Neural progenitor cell (in vitro differentiated cells): ENCODE results near the gene ANXA11. TPM values are rescaled to one million over a fixed set of nuclear protein-coding genes. Genes with fewer than 3 reads are reported as not detected.
"Not testable (repeated sequence)": the region's sequence is repeated elsewhere in the genome, so short reads cannot be mapped to it uniquely, and the experiment has no call there.

Experiments
- DNase-seq: peaks from one replicate; pipeline ENCODE4 v3.0.0-alpha.2; 2016; ENCODE audit warnings: low spot score
- H2AFZ ChIP-seq: fragments of 200-600 bp; sonication (generic); replicated peaks from 2 replicates; pipeline ENCODE4 v1.6.1; 2016; ENCODE audit warnings: antibody characterized with exemption
- H3F3A ChIP-seq: fragments of 200-600 bp; sonication (generic); 2 replicates; pipeline ENCODE4 v1.6.1; 2016; ENCODE audit warnings: antibody characterized with exemption, low read depth
- H3K27ac ChIP-seq: fragments of 200-600 bp; sonication (generic); 2 replicates; pipeline ENCODE4 v1.5.1; 2016; ENCODE audit warnings: mild to moderate bottlenecking
- H3K27me3 ChIP-seq: fragments of 200-600 bp; sonication (generic); 2 replicates; pipeline ENCODE4 v1.6.1; 2016; ENCODE audit warnings: mild to moderate bottlenecking, moderate library complexity
- H3K36me3 ChIP-seq: fragments of 200-600 bp; sonication (generic); 2 replicates; pipeline ENCODE4 v1.5.1; 2016
- H3K4me1 ChIP-seq: fragments of 200-600 bp; sonication (generic); 2 replicates; pipeline ENCODE4 v1.6.1; 2016; ENCODE audit warnings: mixed run types
- H3K4me2 ChIP-seq: fragments of 200-600 bp; sonication (generic); 2 replicates; pipeline ENCODE4 v1.6.1; 2016
- H3K4me3 ChIP-seq: fragments of 200-600 bp; sonication (generic); 2 replicates; pipeline ENCODE4 v1.5.1; 2016
- H3K79me2 ChIP-seq: fragments of 200-600 bp; sonication (generic); 2 replicates; pipeline ENCODE4 v1.6.1; 2016; ENCODE audit warnings: low read depth
- H3K9ac ChIP-seq: fragments of 200-600 bp; sonication (generic); 2 replicates; pipeline ENCODE4 v1.6.1; 2016
- H3K9me3 ChIP-seq: fragments of 200-600 bp; sonication (generic); 2 replicates; pipeline ENCODE4 v1.5.1; 2016; ENCODE audit warnings: low read depth
- H4K20me1 ChIP-seq: fragments of 200-600 bp; sonication (generic); 2 replicates; pipeline ENCODE4 v1.6.1; 2016; ENCODE audit warnings: low read depth
- H3K27ac Mint-ChIP-seq: 3 replicates; pipeline ENCODE4 v1.8.0; 2021; ENCODE audit warnings: mixed read lengths
- H3K27me3 Mint-ChIP-seq: 2 replicates; pipeline ENCODE4 v1.8.0; 2022; ENCODE audit warnings: low read depth, mild to moderate bottlenecking, inconsistent platforms, moderate library complexity, mixed read lengths; ENCODE audit not compliant: insufficient read depth
- H3K36me3 Mint-ChIP-seq: 3 replicates; pipeline ENCODE4 v1.8.0; 2021; ENCODE audit warnings: mixed read lengths
- H3K4me1 Mint-ChIP-seq: 3 replicates; pipeline ENCODE4 v1.8.0; 2021; ENCODE audit warnings: mixed read lengths
- H3K4me3 Mint-ChIP-seq: 3 replicates; pipeline ENCODE4 v1.8.0; 2021; ENCODE audit warnings: mild to moderate bottlenecking, moderate library complexity, mixed read lengths
- H3K9me3 Mint-ChIP-seq: 3 replicates; pipeline ENCODE4 v1.8.0; 2020; ENCODE audit warnings: mixed read lengths
- total RNA-seq: library from RNA; depleted of rRNA; stranded (reverse); fragments of >200 nt; gene quantifications from 2 replicates; pipeline ENCODE4 v1.2.3, GENCODE V29; 2015; ENCODE audit warnings: low replicate concordance

The ANXA11 gene
- total RNA-seq, 1 donor from 2014 or later: 2.7 TPM

DNA sequence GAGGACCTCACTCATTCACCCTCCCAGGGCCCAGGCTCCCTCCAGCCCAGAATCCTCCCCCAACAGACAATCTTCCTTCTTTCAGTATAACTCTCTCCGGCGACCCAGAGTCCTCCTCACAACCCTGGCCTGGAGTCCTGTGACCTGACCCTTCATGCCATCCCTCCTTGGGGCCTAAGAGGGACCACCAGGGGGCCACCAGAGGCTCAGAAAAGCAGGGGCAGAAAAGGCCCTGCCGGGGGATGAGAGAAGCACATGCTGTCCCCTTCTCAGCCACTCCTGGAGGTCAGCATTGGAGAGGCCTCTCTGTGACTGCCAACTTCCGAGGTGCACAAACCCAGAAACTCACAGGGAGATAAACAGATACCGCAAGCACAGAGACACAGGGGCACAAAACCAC is 31.1 kb upstream of the ANXA11 start:
- H3K4me1 Mint-ChIP-seq, H3K4me3 Mint-ChIP-seq, H2AFZ ChIP-seq, H3F3A ChIP-seq, H3K27ac ChIP-seq, H3K27me3 Mint-ChIP-seq, H3K9ac ChIP-seq, H3K9me3 Mint-ChIP-seq, H3K27ac Mint-ChIP-seq, H4K20me1 ChIP-seq, H3K9me3 ChIP-seq, H3K4me3 ChIP-seq, H3K36me3 ChIP-seq, H3K27me3 ChIP-seq, H3K79me2 ChIP-seq, H3K4me2 ChIP-seq, DNase-seq, H3K4me1 ChIP-seq, H3K36me3 Mint-ChIP-seq: not testable (repeated sequence)

DNA sequence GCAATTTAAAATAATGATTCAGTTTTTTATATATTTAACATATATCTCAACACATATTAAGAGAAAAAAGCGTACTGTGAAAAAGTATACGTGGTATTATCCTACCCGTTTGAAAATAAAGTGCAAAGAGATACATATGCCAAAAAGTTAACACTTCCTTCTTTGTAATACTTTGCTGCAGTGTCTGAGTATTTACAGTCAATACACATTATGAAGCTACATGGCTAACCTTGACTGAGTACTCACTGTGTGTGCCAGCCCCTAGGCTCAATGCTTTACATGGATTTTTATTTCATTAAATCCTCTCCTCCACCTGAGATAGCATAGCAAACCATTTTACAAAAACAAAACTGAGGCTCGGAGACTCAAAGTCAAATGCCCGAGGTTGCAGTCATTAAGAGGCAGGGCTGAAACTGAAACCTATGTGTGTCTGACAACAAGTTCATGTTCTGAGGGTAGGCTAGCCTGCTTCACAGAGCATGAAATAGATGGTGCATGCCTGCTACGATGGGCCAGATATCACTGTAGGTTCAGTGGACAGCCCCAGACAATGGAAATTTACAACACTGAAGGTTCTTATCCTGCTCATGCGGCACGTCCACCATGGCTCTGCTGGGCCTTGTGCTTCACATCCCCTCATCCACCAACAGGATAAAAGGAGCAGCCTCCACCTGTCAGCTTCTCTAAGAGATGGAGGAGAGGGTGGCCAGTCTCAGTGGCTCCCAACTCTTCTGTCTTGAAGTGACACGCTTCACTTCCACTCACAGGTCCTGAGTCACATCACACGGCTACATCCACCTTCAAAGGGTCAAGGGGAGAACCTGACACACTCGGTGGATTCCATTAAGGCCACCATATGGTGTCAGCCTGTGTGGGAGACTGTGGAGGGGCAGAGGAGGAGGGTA is 29.2 kb upstream of the ANXA11 start:
- H3F3A ChIP-seq, H3K79me2 ChIP-seq, H2AFZ ChIP-seq, H3K4me1 Mint-ChIP-seq, H3K4me3 ChIP-seq, H3K9me3 Mint-ChIP-seq, H3K4me3 Mint-ChIP-seq, H3K27me3 ChIP-seq, H3K27me3 Mint-ChIP-seq, H3K27ac Mint-ChIP-seq, H3K36me3 Mint-ChIP-seq, H3K4me2 ChIP-seq, DNase-seq, H4K20me1 ChIP-seq, H3K36me3 ChIP-seq, H3K9ac ChIP-seq, H3K4me1 ChIP-seq, H3K9me3 ChIP-seq, H3K27ac ChIP-seq: not testable (repeated sequence)

DNA sequence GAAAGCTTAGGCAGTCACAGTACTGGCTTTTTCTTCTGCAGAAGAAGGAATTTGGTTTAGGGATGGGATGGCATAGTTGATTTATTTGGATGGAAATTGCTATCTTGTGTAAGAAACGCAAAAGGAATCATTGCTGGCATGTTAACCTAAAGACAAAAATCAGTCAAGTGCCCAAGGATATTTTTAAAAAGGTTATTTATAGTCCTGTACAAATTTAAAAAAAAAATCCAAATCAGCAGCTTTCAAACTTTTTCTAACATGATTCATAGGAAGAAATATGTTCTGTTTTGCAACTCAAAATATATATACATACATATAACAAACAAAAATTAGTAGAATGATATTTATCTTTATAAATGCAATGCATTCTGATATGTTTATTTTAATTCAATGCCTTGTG is 28.5 kb upstream of the ANXA11 start:
- not testable (repeated sequence) for H3K4me3 ChIP-seq, H3K36me3 ChIP-seq, H3K4me3 Mint-ChIP-seq, H3K4me1 ChIP-seq, H3K36me3 Mint-ChIP-seq, H3K27ac Mint-ChIP-seq, DNase-seq, H3K79me2 ChIP-seq, H3K4me2 ChIP-seq, H3K9me3 Mint-ChIP-seq, H3K27me3 Mint-ChIP-seq, H3K9me3 ChIP-seq, H3K27me3 ChIP-seq, H3K4me1 Mint-ChIP-seq, H3F3A ChIP-seq, H3K27ac ChIP-seq, H3K9ac ChIP-seq, H4K20me1 ChIP-seq, H2AFZ ChIP-seq

DNA sequence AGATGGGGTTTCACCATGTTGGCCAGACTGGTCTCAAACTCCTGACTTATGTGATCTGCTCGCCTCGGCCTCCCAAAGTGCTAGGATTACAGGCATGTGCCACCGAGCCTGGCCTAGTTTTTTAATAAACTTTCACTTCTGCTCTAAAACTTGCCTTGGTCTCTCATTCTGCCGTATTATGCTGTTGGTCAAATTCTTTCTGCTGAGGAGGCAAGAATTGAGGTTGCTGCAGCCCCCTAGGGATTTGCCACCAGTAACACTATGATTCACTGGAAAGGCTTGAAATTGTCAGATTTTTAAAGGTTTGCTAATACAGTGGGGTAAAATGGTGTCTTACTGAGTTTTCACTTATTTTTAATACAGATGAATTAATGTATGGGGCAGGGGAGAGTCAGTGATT is 21.4 kb upstream of the ANXA11 start:
- not testable (repeated sequence) for H3K27ac ChIP-seq, H3K9ac ChIP-seq, H3K4me3 ChIP-seq, H3K27ac Mint-ChIP-seq, H3K36me3 ChIP-seq, H4K20me1 ChIP-seq, H3K4me1 ChIP-seq, H3K4me2 ChIP-seq, H2AFZ ChIP-seq, H3K9me3 Mint-ChIP-seq, H3K79me2 ChIP-seq, H3K9me3 ChIP-seq, H3K27me3 ChIP-seq, H3K4me1 Mint-ChIP-seq, H3K36me3 Mint-ChIP-seq, H3F3A ChIP-seq, DNase-seq, H3K27me3 Mint-ChIP-seq, H3K4me3 Mint-ChIP-seq

DNA sequence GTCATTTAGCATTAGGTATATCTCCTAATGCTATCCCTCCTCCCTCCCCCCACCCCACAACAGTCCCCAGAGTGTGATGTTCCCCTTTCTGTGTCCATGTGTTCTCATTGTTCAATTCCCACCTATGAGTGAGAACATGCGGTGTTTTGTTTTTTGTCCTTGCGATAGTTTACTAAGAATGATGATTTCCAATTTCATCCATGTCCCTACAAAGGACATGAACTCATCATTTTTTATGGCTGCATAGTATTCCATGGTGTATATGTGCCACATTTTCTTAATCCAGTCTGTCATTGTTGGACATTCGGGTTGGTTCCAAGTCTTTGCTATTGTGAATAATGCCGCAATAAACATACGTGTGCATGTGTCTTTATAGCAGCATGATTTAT is 17.7 kb upstream of the ANXA11 start:
- not testable (repeated sequence) for H3K4me2 ChIP-seq, H3K36me3 ChIP-seq, H2AFZ ChIP-seq, H3K79me2 ChIP-seq, H3K4me1 ChIP-seq, H3K4me1 Mint-ChIP-seq, H3K9ac ChIP-seq, H3K27ac ChIP-seq, H3F3A ChIP-seq, H3K9me3 Mint-ChIP-seq, H3K4me3 ChIP-seq, H3K9me3 ChIP-seq, H4K20me1 ChIP-seq, H3K27ac Mint-ChIP-seq, DNase-seq, H3K27me3 Mint-ChIP-seq, H3K4me3 Mint-ChIP-seq, H3K27me3 ChIP-seq, H3K36me3 Mint-ChIP-seq

DNA sequence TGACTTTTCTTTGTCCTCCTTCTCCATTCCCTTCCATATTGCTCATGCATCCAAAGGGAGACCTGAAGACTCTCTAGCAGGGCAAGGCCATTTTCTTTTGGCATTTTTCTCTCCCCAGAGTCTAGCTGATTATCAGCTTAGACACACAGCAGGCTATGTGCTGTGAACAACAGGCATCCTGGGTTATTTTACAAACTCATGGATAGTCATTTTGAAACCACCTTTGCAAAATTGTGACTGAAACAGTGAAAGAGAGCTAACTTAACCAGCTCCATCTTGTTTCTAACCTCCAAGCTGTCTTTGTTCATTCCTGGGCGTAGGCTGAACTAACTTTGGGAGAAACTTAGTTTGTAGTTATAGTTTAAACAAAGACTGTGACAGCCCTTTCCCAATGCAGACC is 13.5 kb upstream of the ANXA11 start:
- H3K4me3 ChIP-seq, H3K79me2 ChIP-seq, H3K36me3 ChIP-seq, H3K9me3 ChIP-seq, H3K4me3 Mint-ChIP-seq, H3K27ac ChIP-seq, H3F3A ChIP-seq, H3K27me3 Mint-ChIP-seq, H3K9me3 Mint-ChIP-seq, DNase-seq, H3K4me2 ChIP-seq, H3K36me3 Mint-ChIP-seq, H3K27ac Mint-ChIP-seq, H3K4me1 ChIP-seq, H3K9ac ChIP-seq, H4K20me1 ChIP-seq, H3K27me3 ChIP-seq, H2AFZ ChIP-seq, H3K4me1 Mint-ChIP-seq: not testable (repeated sequence)

DNA sequence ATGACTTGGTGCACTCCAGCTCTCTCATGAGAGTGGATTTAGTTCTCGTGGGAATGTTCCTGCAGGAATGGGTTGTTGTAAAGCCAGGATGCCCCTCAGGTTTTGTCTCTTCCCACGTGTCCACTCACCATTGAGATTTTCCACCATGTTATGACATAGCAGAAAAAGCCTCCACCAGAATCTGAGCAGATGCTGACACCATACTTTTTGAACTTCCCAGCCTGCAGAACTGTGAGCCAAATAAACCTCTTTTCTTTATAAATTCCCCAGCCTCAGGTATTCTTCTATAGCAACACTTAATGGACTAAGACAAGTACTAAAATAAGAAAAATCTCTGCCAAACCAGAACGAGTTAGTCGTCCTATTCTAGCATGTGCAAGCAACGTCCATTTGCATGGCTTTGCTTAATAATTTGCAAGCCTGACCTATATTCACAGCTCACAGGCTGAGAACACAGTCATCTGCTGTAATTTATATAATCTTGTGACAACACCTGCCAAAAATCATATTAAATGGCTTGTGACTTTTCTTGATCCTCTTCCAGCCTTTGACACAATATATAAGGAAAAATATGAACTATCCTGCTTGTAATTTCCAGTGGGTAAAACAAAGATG is 9.1 kb upstream of the ANXA11 start:
- not testable (repeated sequence) for H4K20me1 ChIP-seq, H3K9me3 ChIP-seq, H3F3A ChIP-seq, H3K36me3 Mint-ChIP-seq, H2AFZ ChIP-seq, H3K27me3 Mint-ChIP-seq, H3K4me3 Mint-ChIP-seq, H3K4me1 Mint-ChIP-seq, H3K27ac ChIP-seq, H3K27me3 ChIP-seq, H3K4me3 ChIP-seq, H3K4me2 ChIP-seq, H3K36me3 ChIP-seq, H3K9ac ChIP-seq, H3K9me3 Mint-ChIP-seq, H3K4me1 ChIP-seq, H3K79me2 ChIP-seq, H3K27ac Mint-ChIP-seq, DNase-seq

DNA sequence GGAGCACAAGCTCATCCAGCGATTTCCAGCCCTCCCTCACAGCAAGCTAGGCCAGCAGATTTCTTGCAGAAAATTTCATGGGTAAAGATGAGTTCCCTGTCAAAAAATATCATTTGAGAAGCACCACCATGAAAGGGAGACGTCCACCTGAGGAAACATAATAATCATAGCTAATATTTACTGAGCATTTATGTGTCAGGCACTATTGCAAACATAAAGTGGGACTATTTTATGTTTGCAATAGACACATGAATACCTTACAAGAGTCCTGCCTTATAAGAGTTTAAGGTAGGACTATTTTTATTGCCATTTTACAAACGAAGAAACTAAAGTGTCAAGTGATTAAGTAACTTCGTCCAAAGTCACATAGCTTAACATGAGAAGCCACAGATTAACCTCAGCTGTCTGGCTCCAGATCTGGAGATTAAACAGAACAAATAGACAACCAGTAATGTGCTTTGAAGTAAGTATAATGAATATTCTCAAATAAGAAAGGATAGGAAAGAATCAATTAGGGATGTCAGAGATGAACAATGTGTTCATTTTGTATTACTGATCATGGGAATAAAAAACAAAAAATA is 7.3 kb upstream of the ANXA11 start:
- not testable (repeated sequence) for H3K36me3 ChIP-seq, H4K20me1 ChIP-seq, H2AFZ ChIP-seq, DNase-seq, H3K27ac Mint-ChIP-seq, H3K9me3 Mint-ChIP-seq, H3K4me3 Mint-ChIP-seq, H3F3A ChIP-seq, H3K9ac ChIP-seq, H3K4me3 ChIP-seq, H3K4me2 ChIP-seq, H3K27me3 Mint-ChIP-seq, H3K4me1 Mint-ChIP-seq, H3K79me2 ChIP-seq, H3K4me1 ChIP-seq, H3K9me3 ChIP-seq, H3K36me3 Mint-ChIP-seq, H3K27ac ChIP-seq
- H3K27me3 ChIP-seq: peaks cover 16% of the 10 kb centered on the region
